Measurements from ENCODE around the gene KIF26A. TPM values are rescaled to one million over a fixed set of nuclear protein-coding genes. Genes with fewer than 3 reads are reported as not detected.
A peak's percentile ranks its signal among the peaks of the same experiment; 100 is the strongest.

KIF26A gene
- total and polyA plus RNA-seq, 8 donors = 3.6 to 13.2 (median 7.1) TPM

DNA sequence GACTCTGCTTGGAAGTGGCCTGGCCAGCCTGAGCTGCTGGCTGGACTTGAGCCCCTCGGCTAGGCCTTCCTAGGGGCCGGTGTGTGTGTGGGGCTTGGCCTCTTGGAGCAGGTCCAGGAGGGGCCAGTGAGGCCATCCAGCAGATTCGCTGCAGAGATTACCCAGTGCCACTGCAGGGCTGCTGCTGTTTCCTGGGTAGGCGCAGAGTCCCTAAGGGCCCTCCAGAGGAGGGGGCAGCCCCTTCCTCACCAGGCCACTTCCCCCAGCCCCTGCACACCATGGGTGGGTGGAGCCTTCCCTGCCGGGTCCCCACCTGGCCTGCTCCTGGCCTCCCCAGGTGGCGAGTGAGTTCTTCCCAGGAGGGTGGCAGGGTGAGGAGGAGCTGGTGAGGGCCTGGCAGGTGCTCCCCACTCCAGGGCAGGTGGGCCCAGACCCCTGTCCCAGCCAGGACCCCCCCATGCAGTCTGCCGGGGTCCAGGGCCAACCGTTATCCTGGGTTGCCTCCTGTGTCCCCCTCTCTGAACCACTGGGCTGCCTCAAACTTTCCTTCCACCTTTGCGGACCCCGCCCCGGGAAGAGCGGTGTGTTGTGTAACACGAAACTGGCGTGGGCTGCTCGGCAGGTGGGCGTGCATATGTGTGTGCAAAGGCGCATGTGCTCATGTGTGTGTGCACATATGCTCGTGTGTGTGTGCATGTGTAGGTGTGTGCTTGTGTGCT is 27.7 kb upstream of the KIF26A start:
- no peaks in the 10 kb centered on the region for H3K27me3 ChIP-seq
- DNase-seq = peak in 3 of 6 donors; percentile 17 to 64 (median 50)
- intact Hi-C loops (cut with DNase I) = no loop called here
- H3K4me1 ChIP-seq = no peaks in the 10 kb centered on the region
- H3K9me3 ChIP-seq = no peaks in the 10 kb centered on the region
- WGBS, 2 donors = 44 to 50% methylated on average over 18 of the region's 18 CpGs
- no peak for FAIRE-seq
- TF ChIP-seq CTCF (IDR thresholded peaks at IDR 0.05) = no peak
- no peak overlapping the region for H3K4me3 ChIP-seq
- no peaks in the 10 kb centered on the region for H3K36me3 ChIP-seq
- ATAC-seq = no peak
- no peak overlapping the region for H3K27ac ChIP-seq

- DNase-seq (peak in 3 of 6 donors; percentile 22 to 55 (median 49)), ATAC-seq (no peak), FAIRE-seq (no peak)
- H3K27ac ChIP-seq = no peak overlapping the region
- TF ChIP-seq CTCF (IDR thresholded peaks at IDR 0.05) = no peak
- intact Hi-C loops (cut with DNase I) = no loop called here
- no peaks in the 10 kb centered on the region for H3K9me3 ChIP-seq
- no peak overlapping the region for H3K4me3 ChIP-seq
- 41 to 46% methylated on average over 21 of the region's 21 CpGs for WGBS, 2 donors
- no peaks in the 10 kb centered on the region for H3K27me3 ChIP-seq
- H3K4me1 ChIP-seq = no peaks in the 10 kb centered on the region
- H3K36me3 ChIP-seq = no peaks in the 10 kb centered on the region
Measured at GRCh38 chr14:104111301-104112112, 26.9 kb upstream of the KIF26A start.

DNA sequence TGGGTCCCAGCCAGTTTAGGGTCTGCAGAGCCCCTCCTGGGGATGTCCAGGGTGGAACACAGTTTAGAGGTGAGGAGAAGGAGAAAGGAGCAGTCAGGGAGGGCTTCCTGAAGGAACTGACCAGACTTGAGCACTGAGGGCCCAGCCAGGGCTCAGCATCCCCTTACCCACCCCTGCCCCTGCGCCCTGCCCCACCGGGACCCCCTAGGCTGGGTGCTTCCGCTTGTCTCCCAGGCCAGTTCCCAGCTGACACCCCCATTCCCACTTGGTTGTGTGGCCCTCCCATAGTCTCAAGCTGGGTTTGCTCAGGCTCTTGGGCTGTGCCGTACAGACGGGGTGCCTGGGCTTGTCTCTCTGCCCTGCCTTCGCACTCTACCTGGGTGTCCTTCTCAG is 26.3 kb upstream of the KIF26A start:
- H3K9me3 ChIP-seq = no peaks in the 10 kb centered on the region
- H3K36me3 ChIP-seq = no peaks in the 10 kb centered on the region
- no peak for FAIRE-seq
- DNase-seq = peak in 2 of 6 donors; percentile 9 to 46
- TF ChIP-seq CTCF (IDR thresholded peaks at IDR 0.05) = no peak
- H3K27me3 ChIP-seq = no peaks in the 10 kb centered on the region
- ATAC-seq = no peak
- no peak overlapping the region for H3K4me3 ChIP-seq
- intact Hi-C loops (cut with DNase I) = no loop called here
- WGBS, 2 donors = 59 to 64% methylated on average over 6 of the region's 6 CpGs
- no peak overlapping the region for H3K27ac ChIP-seq
- H3K4me1 ChIP-seq = peaks cover 0 to under 1% (median 0%) of the 10 kb centered on the region in 3 donors

GRCh38 chr14:104112609-104113571 is 25.5 kb upstream of the KIF26A start:
- Histone ChIP-seq H3K4me3 (no peak overlapping the region), H3K27me3 (no peaks in the 10 kb centered on the region), H3K9me3 (no peaks in the 10 kb centered on the region), H3K36me3 (no peaks in the 10 kb centered on the region), H3K27ac (no peak overlapping the region), H3K4me1 (peaks cover 0 to 7% (median 0%) of the 10 kb centered on the region in 3 donors)
- intact Hi-C loops (cut with DNase I) = no loop called here
- TF ChIP-seq CTCF (IDR thresholded peaks at IDR 0.05) = no peak
- DNase-seq (peak in 2 of 6 donors; percentile 15 to 50), FAIRE-seq (no peak), ATAC-seq (no peak)
- 36 to 43% methylated on average over 17 of the region's 17 CpGs for WGBS, 2 donors
